Measurements from ENCODE around the gene EPC1.

EPC1 gene

DNA sequence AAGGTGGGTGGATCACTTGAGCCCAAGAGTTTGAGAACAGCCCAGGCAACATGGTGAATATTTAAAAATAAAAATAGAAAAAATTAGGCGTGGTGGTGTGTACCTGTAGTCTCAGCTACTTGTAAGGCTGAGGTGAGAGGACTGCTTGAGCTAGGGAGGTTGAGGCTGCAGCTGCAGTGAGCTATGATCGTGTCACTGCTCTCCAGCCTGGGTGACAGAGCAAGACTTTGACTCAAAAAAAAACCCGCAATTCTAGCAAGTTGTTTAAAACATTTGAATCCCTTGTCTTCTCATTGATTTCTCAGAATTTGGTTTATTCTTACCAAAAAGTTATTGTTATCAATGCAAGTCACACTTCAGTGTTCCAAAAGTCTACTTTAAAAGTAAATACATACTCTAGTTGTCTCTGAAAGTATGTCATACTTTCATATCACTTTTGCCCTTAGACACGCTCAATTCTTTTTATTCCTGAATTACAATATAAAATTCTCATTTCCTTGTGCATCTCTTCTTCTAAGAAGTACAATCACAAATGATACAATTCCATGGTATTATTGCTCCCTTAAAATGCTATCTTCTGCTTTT is 6.3 kb downstream of the EPC1 start:
- in situ Hi-C loops (cut with MboI; ENCODE audit: low sequenced_read_pairs) = no loop called here

DNA sequence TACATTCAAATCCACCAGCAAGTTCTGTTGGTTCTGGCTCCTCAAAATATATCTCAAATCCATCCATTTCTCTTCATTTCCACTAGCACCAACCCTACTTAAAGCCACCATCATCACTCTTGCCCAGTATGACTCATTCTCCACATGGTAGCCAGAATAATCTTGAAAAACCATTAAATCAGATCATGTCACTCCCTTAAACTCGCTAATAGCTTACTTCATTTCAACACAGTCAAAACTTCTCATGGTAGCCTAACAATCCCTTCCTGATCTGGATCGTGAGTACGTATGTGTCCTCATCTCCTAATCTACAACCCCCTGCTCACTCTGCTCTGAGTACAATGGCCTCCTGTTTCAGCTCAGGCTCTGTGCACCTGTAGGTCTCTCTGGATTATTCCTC is 8.7 kb downstream of the EPC1 start:
- in situ Hi-C loops (cut with MboI; ENCODE audit: low sequenced_read_pairs) = no loop called here

- in situ Hi-C loops (cut with MboI; ENCODE audit: low sequenced_read_pairs) = no loop called here
Observed at GRCh38 chr10:32337350-32337749, 9.6 kb downstream of the EPC1 start.

DNA sequence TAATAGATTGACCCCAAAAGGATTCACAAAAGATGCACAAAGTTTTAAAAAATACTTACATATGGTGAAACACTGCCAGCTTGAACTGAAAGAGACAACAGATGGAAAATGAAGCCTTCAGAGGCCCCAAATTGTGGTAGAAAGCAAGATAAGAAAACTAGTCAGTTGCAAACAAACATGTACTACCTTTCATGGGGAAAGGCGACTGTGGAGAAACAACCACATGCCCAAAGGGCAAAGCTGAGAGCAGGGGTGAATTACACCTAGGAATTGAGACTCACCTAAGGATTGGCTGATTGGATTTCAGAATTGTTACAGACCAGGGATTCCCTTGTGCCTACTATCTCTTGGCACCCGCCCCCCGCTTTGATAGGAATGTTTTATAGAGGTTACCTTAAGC is 13.1 kb downstream of the EPC1 start:
- in situ Hi-C loops (cut with MboI; ENCODE audit: low sequenced_read_pairs) = no loop called here

GRCh38 chr10:32332299-32332750 is 14.6 kb downstream of the EPC1 start:
- in situ Hi-C loops (cut with MboI; ENCODE audit: low sequenced_read_pairs) = no loop called here

- in situ Hi-C loops (cut with MboI; ENCODE audit: low sequenced_read_pairs) = no loop called here
Observed at GRCh38 chr10:32331606-32332005, 15.4 kb downstream of the EPC1 start.

- in situ Hi-C loops (cut with MboI; ENCODE audit: low sequenced_read_pairs) = no loop called here
Observed at GRCh38 chr10:32330214-32330613, 16.7 kb downstream of the EPC1 start.

DNA sequence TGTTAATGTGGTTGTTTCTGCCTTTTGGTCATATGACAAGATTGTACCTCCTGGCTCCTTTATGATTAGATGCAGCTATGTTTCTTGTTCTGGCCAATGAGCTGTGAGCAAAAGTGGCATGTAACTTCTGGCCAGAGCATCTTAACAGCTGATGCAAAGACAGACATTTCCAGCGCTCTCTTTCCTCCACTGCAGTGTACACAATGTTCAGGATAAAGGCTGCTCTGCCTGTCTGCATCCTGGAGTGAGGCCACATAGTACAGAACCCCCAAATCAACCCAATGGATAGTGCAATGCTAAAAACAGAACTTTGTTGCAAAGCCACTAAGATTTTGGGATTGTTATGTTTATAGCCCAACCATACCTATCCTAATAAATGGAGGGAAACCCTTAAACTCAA is 17.9 kb downstream of the EPC1 start:
- in situ Hi-C loops (cut with MboI; ENCODE audit: low sequenced_read_pairs) = no loop called here

GRCh38 chr10:32328499-32328898 is 18.5 kb downstream of the EPC1 start:
- in situ Hi-C loops (cut with MboI; ENCODE audit: low sequenced_read_pairs) = no loop called here

DNA sequence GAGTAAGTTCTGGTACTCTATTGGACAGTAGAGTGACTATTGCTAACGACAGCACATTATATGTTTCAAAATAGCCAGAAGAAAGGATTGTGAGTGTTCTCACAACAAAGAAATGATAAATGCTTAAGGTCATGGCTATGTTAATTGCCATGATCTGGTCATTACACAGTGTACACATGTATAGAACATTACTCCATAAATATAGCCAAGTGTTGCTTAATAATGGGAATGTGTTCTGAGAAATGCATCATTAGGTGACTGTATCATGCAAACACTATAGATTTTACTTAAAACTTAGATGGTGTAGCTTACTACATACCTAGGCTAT is 19.6 kb downstream of the EPC1 start:
- in situ Hi-C loops (cut with MboI; ENCODE audit: low sequenced_read_pairs) = no loop called here

DNA sequence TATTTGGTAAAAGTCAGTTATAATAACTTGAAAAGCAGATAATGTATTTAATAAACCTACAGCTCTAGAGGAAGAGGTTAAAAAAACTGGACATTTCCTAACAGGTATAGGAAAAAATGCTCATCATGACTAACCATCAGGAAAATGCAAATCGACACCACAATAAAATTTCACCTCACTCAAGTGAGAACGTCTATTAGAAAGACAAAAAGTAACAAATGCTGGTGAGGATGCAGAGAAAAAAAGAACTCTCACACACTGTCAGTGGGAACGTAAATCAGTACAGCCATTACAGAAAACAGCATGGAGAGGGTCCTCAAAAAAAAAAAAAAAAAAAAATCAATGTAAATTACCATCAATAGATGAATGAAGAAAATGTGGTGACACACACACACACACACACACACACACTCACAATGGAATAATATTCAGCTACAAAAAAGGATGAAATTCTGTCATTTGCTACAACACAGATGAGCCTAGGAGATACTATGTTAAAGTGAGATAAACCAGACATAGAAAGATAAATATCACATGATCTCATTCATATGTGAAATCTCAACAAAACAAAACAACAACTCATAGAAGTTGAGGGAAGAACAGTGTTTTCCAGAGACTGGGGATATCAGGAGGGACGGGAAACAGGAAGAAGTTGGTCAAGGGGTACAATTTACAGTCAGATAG is 20.1 kb downstream of the EPC1 start:
- in situ Hi-C loops (cut with MboI; ENCODE audit: low sequenced_read_pairs) = no loop called here

- in situ Hi-C loops (cut with MboI; ENCODE audit: low sequenced_read_pairs) = no loop called here
Observed at GRCh38 chr10:32326119-32326518, 20.8 kb downstream of the EPC1 start.

DNA sequence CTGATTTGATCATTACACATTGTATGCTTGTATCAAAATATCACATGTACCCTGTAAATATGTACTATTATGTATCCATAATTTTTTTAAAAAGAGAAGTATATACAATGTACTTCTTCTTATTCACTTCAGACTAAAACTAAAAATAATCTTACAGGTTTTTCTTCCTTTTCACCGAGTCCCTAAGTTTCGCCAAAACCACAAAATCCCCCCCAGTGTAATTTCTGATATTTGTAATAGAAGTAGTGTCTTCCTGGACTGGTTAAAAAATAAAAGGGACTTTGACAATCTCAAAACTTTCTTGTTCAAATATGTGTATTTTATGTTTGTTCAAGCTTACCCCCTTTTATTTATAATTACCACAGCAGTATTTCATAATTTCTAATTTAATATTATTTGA is 23.9 kb downstream of the EPC1 start:
- in situ Hi-C loops (cut with MboI; ENCODE audit: low sequenced_read_pairs) = no loop called here

DNA sequence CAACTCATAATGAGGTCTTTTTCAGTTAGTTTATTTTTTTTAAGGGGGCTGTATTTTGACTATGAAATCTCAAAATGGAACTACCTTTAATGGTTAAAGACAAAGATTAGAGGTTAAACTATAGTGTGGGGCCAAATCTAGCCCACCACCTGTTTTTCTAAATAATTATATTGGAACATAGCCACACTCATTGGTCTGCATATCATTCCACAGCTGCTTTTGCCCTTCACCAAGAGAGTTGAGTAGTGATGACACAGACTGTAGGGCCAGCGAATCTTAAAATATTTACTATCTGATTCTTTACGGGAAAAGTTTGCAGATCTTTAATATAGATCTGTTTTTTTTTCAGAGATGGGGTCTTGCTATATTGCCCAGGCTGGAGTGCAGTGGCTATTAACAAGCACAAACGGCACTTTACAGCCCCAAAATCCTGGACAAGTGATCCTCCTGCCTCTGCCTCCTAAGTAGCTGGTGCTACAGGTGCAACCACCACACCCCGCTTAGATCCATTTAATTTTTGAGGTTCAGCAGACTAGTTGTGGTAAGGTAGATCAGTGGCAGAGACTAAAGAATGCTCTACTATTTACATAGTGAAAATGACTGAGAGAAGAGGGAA is 25.8 kb downstream of the EPC1 start:
- in situ Hi-C loops (cut with MboI; ENCODE audit: low sequenced_read_pairs) = no loop called here

DNA sequence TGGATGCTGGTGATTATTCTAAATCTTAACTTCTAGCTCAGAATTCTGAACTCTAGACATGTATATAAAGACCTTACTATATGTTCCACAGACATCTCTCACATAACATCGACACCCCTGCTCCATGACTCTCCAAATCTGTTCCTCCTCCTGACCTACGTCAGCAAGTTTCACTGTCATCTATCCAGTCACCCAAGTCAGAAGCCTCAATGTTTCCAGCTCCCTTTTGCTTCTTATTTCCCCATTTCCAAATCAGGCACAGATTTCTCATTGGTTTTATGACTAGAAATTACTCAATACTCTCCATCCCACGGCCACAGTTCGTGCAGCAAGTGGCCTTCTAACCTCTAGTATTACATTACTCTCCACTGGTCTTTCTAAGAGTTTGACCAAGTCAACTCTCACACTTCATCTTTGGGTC is 28.5 kb downstream of the EPC1 start:
- in situ Hi-C loops (cut with MboI; ENCODE audit: low sequenced_read_pairs) = no loop called here

DNA sequence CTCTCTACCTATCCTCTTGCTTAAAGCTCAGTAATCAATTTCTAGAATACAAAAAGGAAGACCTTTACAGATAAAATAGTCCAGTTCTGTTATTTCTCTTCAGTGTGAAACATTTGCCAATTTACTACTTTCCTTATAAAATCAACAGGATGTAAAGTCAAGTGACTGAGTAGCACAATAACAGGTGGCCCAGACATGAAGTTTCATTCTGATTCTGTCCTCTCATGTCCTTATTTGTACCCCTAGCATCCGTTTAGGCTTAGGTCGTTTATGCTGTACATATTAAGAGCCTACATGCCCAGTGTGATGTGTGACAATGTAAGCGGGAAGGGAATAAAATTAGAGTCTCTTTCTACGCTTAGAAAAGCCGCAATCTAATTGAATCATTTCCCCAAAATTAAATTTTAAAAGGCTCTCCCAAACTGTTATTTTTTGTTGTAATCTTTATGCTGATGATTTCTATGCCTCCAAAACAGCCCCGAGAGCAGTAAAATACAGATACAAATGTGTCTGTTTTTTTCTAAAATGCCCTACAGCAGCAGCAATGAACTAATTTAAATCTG is 29.1 kb downstream of the EPC1 start:
- in situ Hi-C loops (cut with MboI; ENCODE audit: low sequenced_read_pairs) = no loop called here

- in situ Hi-C loops (cut with MboI; ENCODE audit: low sequenced_read_pairs) = no loop called here
Observed at GRCh38 chr10:32315424-32315823, 31.5 kb downstream of the EPC1 start.

GRCh38 chr10:32314588-32314987 is 32.4 kb downstream of the EPC1 start:
- in situ Hi-C loops (cut with MboI; ENCODE audit: low sequenced_read_pairs) = no loop called here

DNA sequence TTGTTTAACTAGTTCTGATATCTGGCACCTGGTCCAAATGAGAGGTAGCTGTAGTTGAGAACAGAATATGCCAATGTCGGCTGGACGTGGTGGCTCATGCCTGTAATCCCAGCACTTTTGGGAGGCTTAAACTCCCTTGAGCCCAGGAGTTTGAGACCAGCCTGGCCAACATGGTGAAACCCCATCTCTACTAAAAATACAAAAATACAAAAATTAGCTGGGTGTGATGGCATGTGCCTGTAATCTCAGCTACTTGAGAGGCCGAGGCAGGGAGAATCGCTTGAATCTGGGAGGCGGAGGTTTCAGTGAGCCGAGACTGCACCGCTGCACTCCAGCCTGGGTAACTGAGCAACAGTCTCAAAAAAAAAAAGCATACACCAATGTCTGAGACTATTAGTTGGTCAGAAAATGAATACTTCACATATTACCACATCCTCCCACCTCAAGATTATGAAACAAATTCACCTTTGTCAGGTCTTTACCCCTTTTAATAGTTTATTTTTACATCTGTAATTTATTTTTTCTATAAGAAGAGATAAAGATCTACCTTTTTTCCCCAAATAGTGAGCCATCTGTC is 38.8 kb downstream of the EPC1 start:
- in situ Hi-C loops (cut with MboI; ENCODE audit: low sequenced_read_pairs) = no loop called here

GRCh38 chr10:32307609-32308008 is 39.3 kb downstream of the EPC1 start:
- in situ Hi-C loops (cut with MboI; ENCODE audit: low sequenced_read_pairs) = no loop called here

GRCh38 chr10:32299354-32299980 is 47.5 kb downstream of the EPC1 start:
- in situ Hi-C loops (cut with MboI; ENCODE audit: low sequenced_read_pairs) = no loop called here

Measured in hTERT RPE-1 (cell line).